ENCODE results near the gene ACSL6.
A peak's percentile ranks its signal among the peaks of the same experiment; 100 is the strongest.

Gene ACSL6

DNA sequence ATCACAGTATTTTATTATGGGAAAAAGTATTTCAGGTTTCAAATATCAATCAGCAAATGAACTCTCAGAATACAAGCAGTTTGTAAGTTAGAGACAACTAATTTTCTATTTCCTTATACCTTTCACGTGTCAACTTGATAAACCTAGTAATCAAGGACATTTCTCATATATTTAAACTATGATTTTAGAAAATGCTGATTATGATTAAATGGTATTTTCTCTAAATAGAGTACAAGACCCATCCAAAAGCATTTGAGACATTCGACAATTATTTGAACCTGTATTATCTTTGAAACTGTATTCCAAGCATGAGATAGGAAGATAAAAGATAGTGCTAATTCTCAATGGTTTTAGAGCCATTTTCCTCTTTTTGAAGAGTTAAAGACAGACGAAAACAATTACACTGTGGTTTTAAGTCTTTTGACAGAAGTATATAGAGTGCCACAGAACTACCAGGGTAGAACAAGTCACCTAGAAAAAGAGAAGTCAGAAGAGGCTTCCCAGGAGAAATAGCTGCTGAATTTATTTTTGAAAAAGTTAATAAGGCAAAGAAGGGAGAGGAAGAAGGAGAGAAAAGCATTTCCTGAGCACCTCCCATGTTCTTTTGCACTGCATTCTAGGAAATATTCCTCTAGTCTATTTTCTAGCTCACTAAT lies 71.6 kb downstream of the ACSL6 start (continued):
- TF ChIP-seq ZNF776 (tag by site-specific recombination; IDR thresholded peaks at IDR 0.05; ENCODE audit: borderline replicate concordance), result no peak
- TF ChIP-seq, protein P1, sequence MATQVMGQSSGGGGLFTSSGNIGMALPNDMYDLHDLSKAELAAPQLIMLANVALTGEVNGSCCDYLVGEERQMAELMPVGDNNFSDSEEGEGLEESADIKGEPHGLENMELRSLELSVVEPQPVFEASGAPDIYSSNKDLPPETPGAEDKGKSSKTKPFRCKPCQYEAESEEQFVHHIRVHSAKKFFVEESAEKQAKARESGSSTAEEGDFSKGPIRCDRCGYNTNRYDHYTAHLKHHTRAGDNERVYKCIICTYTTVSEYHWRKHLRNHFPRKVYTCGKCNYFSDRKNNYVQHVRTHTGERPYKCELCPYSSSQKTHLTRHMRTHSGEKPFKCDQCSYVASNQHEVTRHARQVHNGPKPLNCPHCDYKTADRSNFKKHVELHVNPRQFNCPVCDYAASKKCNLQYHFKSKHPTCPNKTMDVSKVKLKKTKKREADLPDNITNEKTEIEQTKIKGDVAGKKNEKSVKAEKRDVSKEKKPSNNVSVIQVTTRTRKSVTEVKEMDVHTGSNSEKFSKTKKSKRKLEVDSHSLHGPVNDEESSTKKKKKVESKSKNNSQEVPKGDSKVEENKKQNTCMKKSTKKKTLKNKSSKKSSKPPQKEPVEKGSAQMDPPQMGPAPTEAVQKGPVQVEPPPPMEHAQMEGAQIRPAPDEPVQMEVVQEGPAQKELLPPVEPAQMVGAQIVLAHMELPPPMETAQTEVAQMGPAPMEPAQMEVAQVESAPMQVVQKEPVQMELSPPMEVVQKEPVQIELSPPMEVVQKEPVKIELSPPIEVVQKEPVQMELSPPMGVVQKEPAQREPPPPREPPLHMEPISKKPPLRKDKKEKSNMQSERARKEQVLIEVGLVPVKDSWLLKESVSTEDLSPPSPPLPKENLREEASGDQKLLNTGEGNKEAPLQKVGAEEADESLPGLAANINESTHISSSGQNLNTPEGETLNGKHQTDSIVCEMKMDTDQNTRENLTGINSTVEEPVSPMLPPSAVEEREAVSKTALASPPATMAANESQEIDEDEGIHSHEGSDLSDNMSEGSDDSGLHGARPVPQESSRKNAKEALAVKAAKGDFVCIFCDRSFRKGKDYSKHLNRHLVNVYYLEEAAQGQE (tag by site-specific recombination; IDR thresholded peaks at IDR 0.05), result no peak
- TF ChIP-seq, protein P2, sequence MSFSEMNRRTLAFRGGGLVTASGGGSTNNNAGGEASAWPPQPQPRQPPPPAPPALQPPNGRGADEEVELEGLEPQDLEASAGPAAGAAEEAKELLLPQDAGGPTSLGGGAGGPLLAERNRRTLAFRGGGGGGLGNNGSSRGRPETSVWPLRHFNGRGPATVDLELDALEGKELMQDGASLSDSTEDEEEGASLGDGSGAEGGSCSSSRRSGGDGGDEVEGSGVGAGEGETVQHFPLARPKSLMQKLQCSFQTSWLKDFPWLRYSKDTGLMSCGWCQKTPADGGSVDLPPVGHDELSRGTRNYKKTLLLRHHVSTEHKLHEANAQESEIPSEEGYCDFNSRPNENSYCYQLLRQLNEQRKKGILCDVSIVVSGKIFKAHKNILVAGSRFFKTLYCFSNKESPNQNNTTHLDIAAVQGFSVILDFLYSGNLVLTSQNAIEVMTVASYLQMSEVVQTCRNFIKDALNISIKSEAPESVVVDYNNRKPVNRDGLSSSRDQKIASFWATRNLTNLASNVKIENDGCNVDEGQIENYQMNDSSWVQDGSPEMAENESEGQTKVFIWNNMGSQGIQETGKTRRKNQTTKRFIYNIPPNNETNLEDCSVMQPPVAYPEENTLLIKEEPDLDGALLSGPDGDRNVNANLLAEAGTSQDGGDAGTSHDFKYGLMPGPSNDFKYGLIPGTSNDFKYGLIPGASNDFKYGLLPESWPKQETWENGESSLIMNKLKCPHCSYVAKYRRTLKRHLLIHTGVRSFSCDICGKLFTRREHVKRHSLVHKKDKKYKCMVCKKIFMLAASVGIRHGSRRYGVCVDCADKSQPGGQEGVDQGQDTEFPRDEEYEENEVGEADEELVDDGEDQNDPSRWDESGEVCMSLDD (tag by site-specific recombination; IDR thresholded peaks at IDR 0.05), result no peak
- TF ChIP-seq BCL11A (tag by site-specific recombination; IDR thresholded peaks at IDR 0.05; ENCODE audit: low read depth), result no peak
- no peak for TF ChIP-seq ZNF391 (tag by site-specific recombination; IDR thresholded peaks at IDR 0.05; ENCODE audit: borderline replicate concordance, low read depth)
- no peak for TF ChIP-seq OVOL3 (tag by site-specific recombination; IDR thresholded peaks at IDR 0.05)
- TF ChIP-seq ZNF335 (tag by site-specific recombination; conservative IDR thresholded peaks at IDR 0.05), result no peak

DNA sequence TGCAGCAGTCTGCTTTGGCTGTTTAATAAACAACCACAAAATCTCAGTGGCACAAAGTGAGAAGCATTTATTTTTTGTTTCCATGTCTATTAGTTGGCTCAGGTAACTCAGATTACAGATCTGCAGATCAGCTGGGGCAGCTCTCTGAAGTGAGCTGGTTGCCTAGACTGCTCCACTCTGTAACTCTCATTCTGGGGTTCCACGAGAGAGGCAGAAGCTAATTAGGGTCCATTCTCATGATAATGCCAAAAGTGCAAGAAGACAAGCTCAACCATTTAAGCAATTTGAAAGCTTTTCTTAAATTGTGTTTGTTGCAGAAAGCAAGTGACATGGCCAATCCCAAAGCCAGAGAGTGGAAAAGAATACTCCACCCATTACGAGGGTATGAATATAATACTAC lies 79.2 kb downstream of the ACSL6 start:
- ChIA-PET CTCF (no interaction called here), POLR2A (no interaction called here)
- Histone ChIP-seq H3K4me1 (ENCODE audit: control insufficient read depth, insufficient read depth, low read length) (no peaks in the 10 kb centered on the region), H3K4me3 (ENCODE audit: low read depth, low read length) (no peak overlapping the region), H3K27ac (ENCODE audit: extremely low read depth, low read depth, low read length) (no peak overlapping the region), H3K36me3 (ENCODE audit: control insufficient read depth in 2 of 2, insufficient read depth in 1 of 2, low read length in 2 of 2) (no peaks in the 10 kb centered on the region), H3K9me3 (ENCODE audit: control insufficient read depth, insufficient read depth, low read depth, low read length) (no peaks in the 10 kb centered on the region)
- no peak for TF ChIP-seq GFI1B (tag by site-specific recombination; IDR thresholded peaks at IDR 0.05)

DNA sequence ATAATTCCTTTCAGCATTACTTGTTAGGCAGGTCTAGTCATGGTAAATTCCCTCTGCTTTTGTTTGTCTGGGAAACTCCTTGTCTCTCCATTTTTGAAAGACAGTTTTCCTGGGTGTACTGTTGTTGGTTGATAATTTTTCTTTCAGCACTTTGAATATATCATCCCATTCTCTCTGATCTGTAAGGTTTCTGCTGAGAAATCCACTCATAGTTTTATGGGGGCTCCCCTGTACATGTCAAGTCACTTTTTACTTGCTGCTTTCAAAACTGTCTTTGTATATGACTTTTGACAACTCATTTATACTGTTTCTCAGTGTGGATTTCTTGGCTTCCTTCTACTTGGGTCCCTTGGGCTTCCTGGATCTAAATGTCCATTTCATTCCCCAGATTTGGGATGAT lies 82.5 kb downstream of the ACSL6 start:
- no peak overlapping the region for H3K4me3 ChIP-seq (ENCODE audit: low read depth, low read length)
- ChIA-PET POLR2A (no interaction called here), CTCF (no interaction called here)
- TF ChIP-seq ZNF335 (tag by site-specific recombination; conservative IDR thresholded peaks at IDR 0.05) (no peak), SP2 (tag by site-specific recombination; IDR thresholded peaks at IDR 0.05) (no peak), ZNF791 (tag by site-specific recombination; IDR thresholded peaks at IDR 0.05) (peak; percentile 96), ZNF544 (tag by site-specific recombination; IDR thresholded peaks at IDR 0.05) (no peak)
- TF ChIP-seq, protein P2 (tag by site-specific recombination; IDR thresholded peaks at IDR 0.05), result no peak
- no peaks in the 10 kb centered on the region for H3K36me3 ChIP-seq (ENCODE audit: control insufficient read depth in 2 of 2, insufficient read depth in 1 of 2, low read length in 2 of 2)
- H3K9me3 ChIP-seq (ENCODE audit: control insufficient read depth, insufficient read depth, low read depth, low read length), result no peaks in the 10 kb centered on the region
- H3K27ac ChIP-seq (ENCODE audit: extremely low read depth, low read depth, low read length), result no peak overlapping the region
- no peaks in the 10 kb centered on the region for H3K4me1 ChIP-seq (ENCODE audit: control insufficient read depth, insufficient read depth, low read length)

Measured in HEK293 (cell line).